ENCODE results near the gene CLHC1. TPM values are rescaled to one million over a fixed set of nuclear protein-coding genes. Genes with fewer than 3 reads are reported as not detected.
"Not testable (repeated sequence)": the region's sequence is repeated elsewhere in the genome, so short reads cannot be mapped to it uniquely, and the experiment has no call there.

The CLHC1 gene
- total and polyA plus RNA-seq, 3 donors from 2014 or later = 7.9 to 21.2 (median 14.6) TPM

GRCh38 chr2:55231546-55232083 is 478 bp downstream of the CLHC1 start:
- DNase-seq = no peak
- peak overlapping the region; percentile 95 to 96 for H3K4me3 ChIP-seq
- intact Hi-C loops (cut with DNase I; ENCODE audit: low total_unique reads) = no loop called here
- H3K27me3 ChIP-seq = no peaks in the 10 kb centered on the region
- H3K4me1 ChIP-seq = peaks cover 11% of the 10 kb centered on the region
- no peak for TF ChIP-seq CTCF (IDR thresholded peaks at IDR 0.05)
- no peak for TF ChIP-seq POLR2A (IDR thresholded peaks at IDR 0.05)
- peak overlapping the region; percentile 95 to 98 for H3K27ac ChIP-seq
- no peaks in the 10 kb centered on the region for H3K9me3 ChIP-seq
- no peaks in the 10 kb centered on the region for H3K36me3 ChIP-seq (ENCODE audit: low read depth, missing control alignments)
- WGBS, 2 donors = 4 to 6% methylated on average over 13 of the region's 13 CpGs

- intact Hi-C loops (cut with DNase I; ENCODE audit: low total_unique reads) = no loop called here
Measured at GRCh38 chr2:55230551-55230950, 1.5 kb downstream of the CLHC1 start.

GRCh38 chr2:55229221-55229620 is 2.9 kb downstream of the CLHC1 start:
- TF ChIP-seq POLR2A (IDR thresholded peaks at IDR 0.05) = no peak
- TF ChIP-seq CTCF (IDR thresholded peaks at IDR 0.05) = no peak
- Histone ChIP-seq H3K9me3 (no peaks in the 10 kb centered on the region), H3K4me3 (no peak overlapping the region), H3K4me1 (peaks cover 9% of the 10 kb centered on the region), H3K27me3 (no peaks in the 10 kb centered on the region), H3K36me3 (ENCODE audit: low read depth, missing control alignments) (no peaks in the 10 kb centered on the region), H3K27ac (no peak overlapping the region)
- intact Hi-C loops (cut with DNase I; ENCODE audit: low total_unique reads) = no loop called here
- no peak for DNase-seq
- WGBS, 2 donors = 90 to 92% methylated on average over 2 of the region's 2 CpGs

More at GRCh38 chr2:55230551-55230950, 1.5 kb downstream of the CLHC1 start:
- DNase-seq = no peak
- no peaks in the 10 kb centered on the region for H3K36me3 ChIP-seq (ENCODE audit: low read depth, missing control alignments)
- H3K4me1 ChIP-seq = peaks cover 11% of the 10 kb centered on the region
- no peak overlapping the region for H3K4me3 ChIP-seq
- H3K9me3 ChIP-seq = no peaks in the 10 kb centered on the region
- H3K27me3 ChIP-seq = no peaks in the 10 kb centered on the region
- TF ChIP-seq POLR2A (IDR thresholded peaks at IDR 0.05) = no peak
- no peak for TF ChIP-seq CTCF (IDR thresholded peaks at IDR 0.05)
- WGBS, 2 donors = 73 to 81% methylated on average over 3 of the region's 3 CpGs
- H3K27ac ChIP-seq = no peak overlapping the region

- H3K27me3 ChIP-seq = no peaks in the 10 kb centered on the region
- DNase-seq = no peak
- no peaks in the 10 kb centered on the region for H3K9me3 ChIP-seq
- no peaks in the 10 kb centered on the region for H3K36me3 ChIP-seq (ENCODE audit: low read depth, missing control alignments)
- no peak overlapping the region for H3K4me3 ChIP-seq
- H3K27ac ChIP-seq = no peak overlapping the region
- no peak for TF ChIP-seq POLR2A (IDR thresholded peaks at IDR 0.05)
- TF ChIP-seq CTCF (IDR thresholded peaks at IDR 0.05) = no peak
- intact Hi-C loops (cut with DNase I; ENCODE audit: low total_unique reads) = no loop called here
- no peaks in the 10 kb centered on the region for H3K4me1 ChIP-seq
Measured at GRCh38 chr2:55228226-55228563, 3.9 kb downstream of the CLHC1 start.

GRCh38 chr2:55227437-55228225 is 4.5 kb downstream of the CLHC1 start:
- H3K4me3 ChIP-seq; intact Hi-C loops (cut with DNase I; ENCODE audit: low total_unique reads); H3K4me1 ChIP-seq; H3K27ac ChIP-seq; H3K27me3 ChIP-seq; H3K36me3 ChIP-seq (ENCODE audit: low read depth, missing control alignments); DNase-seq; H3K9me3 ChIP-seq: not testable (repeated sequence)
- 77 to 78% methylated on average over 7 of the region's 7 CpGs for WGBS, 2 donors

Measured in testis (tissue), 3 donors.